Measurements from ENCODE around the gene BRIP1.

- TF ChIP-seq CTCF (IDR thresholded peaks at IDR 0.05) (no peak), POLR2A (IDR thresholded peaks at IDR 0.05) (no peak)
These were observed 118.5 kb downstream of the BRIP1 start for GRCh38 chr17:61744804-61745203.

Measured in testis (tissue), 2 donors.